ENCODE results near the gene ENPP1.

GRCh38 chr6:131804131-131804530, 3.7 kb upstream of the ENPP1 start:
- TF ChIP-seq, protein P1, sequence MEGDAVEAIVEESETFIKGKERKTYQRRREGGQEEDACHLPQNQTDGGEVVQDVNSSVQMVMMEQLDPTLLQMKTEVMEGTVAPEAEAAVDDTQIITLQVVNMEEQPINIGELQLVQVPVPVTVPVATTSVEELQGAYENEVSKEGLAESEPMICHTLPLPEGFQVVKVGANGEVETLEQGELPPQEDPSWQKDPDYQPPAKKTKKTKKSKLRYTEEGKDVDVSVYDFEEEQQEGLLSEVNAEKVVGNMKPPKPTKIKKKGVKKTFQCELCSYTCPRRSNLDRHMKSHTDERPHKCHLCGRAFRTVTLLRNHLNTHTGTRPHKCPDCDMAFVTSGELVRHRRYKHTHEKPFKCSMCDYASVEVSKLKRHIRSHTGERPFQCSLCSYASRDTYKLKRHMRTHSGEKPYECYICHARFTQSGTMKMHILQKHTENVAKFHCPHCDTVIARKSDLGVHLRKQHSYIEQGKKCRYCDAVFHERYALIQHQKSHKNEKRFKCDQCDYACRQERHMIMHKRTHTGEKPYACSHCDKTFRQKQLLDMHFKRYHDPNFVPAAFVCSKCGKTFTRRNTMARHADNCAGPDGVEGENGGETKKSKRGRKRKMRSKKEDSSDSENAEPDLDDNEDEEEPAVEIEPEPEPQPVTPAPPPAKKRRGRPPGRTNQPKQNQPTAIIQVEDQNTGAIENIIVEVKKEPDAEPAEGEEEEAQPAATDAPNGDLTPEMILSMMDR (IDR thresholded peaks at IDR 0.05): no peak
- TF ChIP-seq EZH2 (IDR thresholded peaks at IDR 0.05; ENCODE audit: borderline replicate concordance, insufficient read depth, low read depth, low read length, poor library complexity, severe bottlenecking): no peak
